Measurements from ENCODE around the gene CTNNBL1. TPM values are rescaled to one million over a fixed set of nuclear protein-coding genes. Genes with fewer than 3 reads are reported as not detected.

Gene CTNNBL1
- total and polyA plus RNA-seq, 2 of the 4 experiments (the other 2 are of a cell fraction) = 29.9 to 34.1 TPM

- no peak overlapping the region for H3K18ac ChIP-seq (ENCODE audit: low read depth, low read length)
- H3K9ac ChIP-seq (ENCODE audit: low read depth, low read length) = no peak overlapping the region
- intact Hi-C loops (cut with micrococcal nuclease) = no loop called here
- H2BK20ac ChIP-seq (ENCODE audit: low read depth, low read length) = no peak overlapping the region
- H3K56ac ChIP-seq (ENCODE audit: extremely low read depth, insufficient read depth, low read length) = no peak overlapping the region
- H2AFZ ChIP-seq (replicated peaks; ENCODE audit: low read length, poor library complexity) = no peak overlapping the region
- no peak overlapping the region for H3K23ac ChIP-seq (ENCODE audit: low read depth, low read length)
- H2BK120ac ChIP-seq (ENCODE audit: low read depth, low read length) = no peak overlapping the region
- ChIA-PET POLR2A (ENCODE audit: unreplicated experiment) (no interaction called here), CTCF (interaction anchor here (0.6 to 1.7 kb wide), 2 partner anchors 10 to 18 kb away, joined by 3 to 4 read pairs; no protein-coding TSS in a partner anchor)
- H3K4me1 ChIP-seq (ENCODE audit: control insufficient read depth, insufficient read depth, low read length) = no peaks in the 10 kb centered on the region; the same call in 1 of the 2 replicates
- no peak overlapping the region for H3K4me2 ChIP-seq (ENCODE audit: low read depth, low read length)
- BruUV-seq (replicated peaks) = no TSS peak
- WGBS, 2 experiments (ENCODE audit: extremely low coverage in 2 of 2, insufficient read length in 1 of 2) = 100% methylated on average over 5 of the region's 13 CpGs; no CpG with 5 or more reads in 1 of the 2 experiments
- dilution Hi-C loops (cut with HindIII; ENCODE audit: low sequenced_read_pairs, unreplicated experiment) = no loop called here
- no peak overlapping the region for H3K27ac ChIP-seq (ENCODE audit: insufficient read depth, low read length)
- TF ChIP-seq CHD1 (IDR thresholded peaks at IDR 0.05; ENCODE audit: low read depth, low read length) (no peak), MAZ (IDR thresholded peaks at IDR 0.05; ENCODE audit: borderline replicate concordance, low read depth, low read length) (no peak), CEBPB (IDR thresholded peaks at IDR 0.05; ENCODE audit: low read depth, low read length) (no peak), RFX5 (IDR thresholded peaks at IDR 0.05; ENCODE audit: low read depth, low read length) (no peak)
- H3K27me3 ChIP-seq (ENCODE audit: control insufficient read depth, insufficient read depth, low read length) = no peaks in the 10 kb centered on the region
- H3K9me3 ChIP-seq (ENCODE audit: control insufficient read depth, insufficient read depth, low read length) = no peaks in the 10 kb centered on the region
- H3K14ac ChIP-seq (replicated peaks; ENCODE audit: low read depth, low read length) = no peak overlapping the region
- no peaks in the 10 kb centered on the region; the same call in 1 of the 2 replicates for H3K9me1 ChIP-seq (ENCODE audit: insufficient read depth, low read length)
- in situ Hi-C loops (cut with MboI; ENCODE audit: low sequenced_read_pairs) = no loop called here
- H2BK5ac ChIP-seq (ENCODE audit: low read depth, low read length, poor library complexity, severe bottlenecking) = no peak overlapping the region
- H4K5ac ChIP-seq (ENCODE audit: low read depth, low read length) = no peak overlapping the region
- no peak overlapping the region for H2AK5ac ChIP-seq (ENCODE audit: low read depth, low read length)
- no peak overlapping the region for H4K91ac ChIP-seq (ENCODE audit: insufficient read depth, low read depth, low read length)
- ATAC-seq (ENCODE audit: low read depth) = no peak
- peaks cover 22% of the 10 kb centered on the region for H3K36me3 ChIP-seq (ENCODE audit: control insufficient read depth, insufficient read depth, low read length)
- no peak overlapping the region for H4K8ac ChIP-seq (ENCODE audit: low read depth in 2 of 2, low read length in 2 of 2)
- no peaks in the 10 kb centered on the region for H3K79me1 ChIP-seq (ENCODE audit: low read depth in 1 of 2, low read length in 2 of 2)
- no peak for DNase-seq
- no peak overlapping the region for H2BK15ac ChIP-seq (ENCODE audit: low read depth, low read length)
- no peak overlapping the region for H2AK9ac ChIP-seq (replicated peaks; ENCODE audit: low read depth, low read length, poor library complexity)
- no peak overlapping the region for H3K4me3 ChIP-seq (ENCODE audit: insufficient read depth, low read depth, low read length)
- no peak overlapping the region for H3K4ac ChIP-seq (ENCODE audit: low read depth, low read length)
- H4K20me1 ChIP-seq (ENCODE audit: insufficient read depth, low read length) = no peaks in the 10 kb centered on the region
Measured at GRCh38 chr20:37871751-37872150, 177.9 kb downstream of the CTNNBL1 start.
